PC-3 (cell line): ENCODE measurements around the gene TMEM121B. TPM values are rescaled to one million over a fixed set of nuclear protein-coding genes. Genes with fewer than 3 reads are reported as not detected.

Experiments used
- ATAC-seq: fragments of 200-7000 bp; cut with Tn5 transposase; 2 replicates; pipeline ENCODE4 v1.9.1; 2020; ENCODE audit warnings: mild to moderate bottlenecking, moderate library complexity
- BruUV-seq: library from RNA; stranded (reverse); fragments of 400-500 nt; replicated peaks from 2 replicates; lab custom pipeline; 2021; lab: Mats Ljungman, UMichigan
- CTCF ChIA-PET: fragments of 300-600 bp; sonication (Branson Sonifier 250); formaldehyde crosslinking; loops from one replicate; lab custom pipeline; 2022; ENCODE audit warnings: antibody characterized with exemption; lab: Charles Lee
- POLR2A ChIA-PET: fragments of 300-600 bp; sonication (Branson Sonifier 250); formaldehyde crosslinking; loops from one replicate; lab custom pipeline; 2022; ENCODE audit warnings: antibody characterized with exemption; ENCODE audit not compliant: unreplicated experiment; lab: Charles Lee
- DNase-seq: peaks from one replicate; pipeline ENCODE4 v3.0.0-alpha.2; 2015
- H2AFZ ChIP-seq: fragments of 300-600 bp; sonication (generic); 2 replicates; pipeline ENCODE4 v1.6.0; 2016; ENCODE audit warnings: antibody characterized with exemption, low read length
- H3F3A ChIP-seq: fragments of 300-600 bp; sonication (generic); one replicate; pipeline ENCODE4 v1.6.0; 2017; ENCODE audit warnings: antibody characterized with exemption, low read length, control low read depth, mild to moderate bottlenecking; ENCODE audit not compliant: unreplicated experiment
- H3K27ac ChIP-seq: fragments of 300-600 bp; sonication (generic); 2 replicates; pipeline ENCODE4 v1.5.1; 2016; ENCODE audit warnings: mild to moderate bottlenecking, low read length
- H3K27me3 ChIP-seq: fragments of 300-600 bp; sonication (generic); 2 replicates; pipeline ENCODE4 v1.6.1; 2016; ENCODE audit warnings: low read length, mixed read lengths
- H3K36me3 ChIP-seq: fragments of 300-600 bp; sonication (generic); 2 replicates; pipeline ENCODE4 v1.6.1; 2016; ENCODE audit warnings: low read depth, mixed run types, low read length, mixed read lengths
- H3K4me1 ChIP-seq: fragments of 300-600 bp; sonication (generic); 2 replicates; pipeline ENCODE4 v1.5.1; 2016; ENCODE audit warnings: low read length; ENCODE audit not compliant: insufficient read depth
- H3K4me2 ChIP-seq: fragments of 300-600 bp; sonication (generic); 2 replicates; pipeline ENCODE4 v1.6.0; 2016; ENCODE audit warnings: low read length
- H3K4me3 ChIP-seq: fragments of 300-600 bp; sonication (generic); 2 replicates; pipeline ENCODE4 v1.5.1; 2016; ENCODE audit warnings: mild to moderate bottlenecking, low read length, mixed read lengths
- H3K79me2 ChIP-seq: fragments of 300-600 bp; sonication (generic); 2 replicates; pipeline ENCODE4 v1.6.1; 2017; ENCODE audit warnings: low read length, mixed read lengths
- H3K9ac ChIP-seq: fragments of 300-600 bp; sonication (generic); 2 replicates; pipeline ENCODE4 v1.6.0; 2016; ENCODE audit warnings: mild to moderate bottlenecking, low read length
- H3K9me2 ChIP-seq: fragments of 300-600 bp; sonication (generic); replicated peaks from 2 replicates; pipeline ENCODE4 v1.6.1; 2016; ENCODE audit warnings: mixed run types, low read length, mixed read lengths
- H3K9me3 ChIP-seq: fragments of 300-600 bp; sonication (generic); 2 replicates; pipeline ENCODE4 v1.6.1; 2016; ENCODE audit warnings: low read length, mixed read lengths
- H4K20me1 ChIP-seq: fragments of 300-600 bp; sonication (generic); 2 replicates; pipeline ENCODE4 v1.6.1; 2016; ENCODE audit warnings: low read length, mixed read lengths
- EZH2 ChIP-seq: fragments of 300-600 bp; sonication (generic); IDR thresholded peaks from one replicate; pipeline ENCODE4 v1.6.1; 2017; ENCODE audit warnings: antibody characterized with exemption, mild to moderate bottlenecking, low read length; ENCODE audit not compliant: unreplicated experiment
- EZH2phosphoT487 ChIP-seq: fragments of 300-600 bp; sonication (generic); IDR thresholded peaks from 2 replicates; pipeline ENCODE4 v1.6.1; 2018; ENCODE audit warnings: mild to moderate bottlenecking, antibody characterized with exemption, low read length, borderline replicate concordance
- intact Hi-C: fragments of 100-400 bp; cut with micrococcal nuclease; formaldehyde crosslinking; loops from 2 replicates; pipeline ENCODE4 v1.9.0; 2023
- total RNA-seq: library from RNA; depleted of rRNA; stranded (reverse); fragments of >200 nt; gene quantifications from 2 replicates; pipeline ENCODE4 v1.2.3, GENCODE V29; 2014
- TF ChIP-seq, protein P1 (sequence below): fragments of 300-600 bp; sonication (generic); conservative IDR thresholded peaks from 2 replicates; pipeline ENCODE4 v1.5.1; 2017; ENCODE audit warnings: antibody characterized with exemption, low read depth, mild to moderate bottlenecking, low read length

Gene TMEM121B
- total RNA-seq, 1 experiment from 2014 or later = 0.11 TPM

DNA sequence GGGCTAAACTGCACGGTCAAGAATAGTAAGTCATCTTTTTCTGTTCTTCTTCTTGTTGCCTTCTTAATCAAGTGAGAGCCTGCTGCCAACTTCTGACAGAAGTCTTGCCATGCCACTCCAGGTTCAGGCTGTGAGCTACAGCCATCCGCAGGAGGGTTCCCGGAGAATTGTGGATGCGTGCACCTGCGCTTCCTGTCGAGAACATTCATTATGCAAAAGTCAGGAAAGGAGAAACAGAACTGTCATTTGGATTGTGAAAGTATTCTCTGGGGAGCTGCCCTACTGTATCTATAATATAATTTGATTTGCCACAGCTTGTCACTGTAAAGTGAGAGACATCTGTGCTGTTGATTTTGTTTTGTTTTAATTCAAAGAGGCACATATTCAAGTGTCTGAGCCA lies 24.1 kb downstream of the TMEM121B start:
- H2AFZ ChIP-seq = no peak overlapping the region
- ChIA-PET CTCF (no interaction called here), POLR2A (no interaction called here)
- H3K9me3 ChIP-seq = no peaks in the 10 kb centered on the region
- H3K79me2 ChIP-seq = 0 out of 2 replicates have a peak, but pooled peaks cover under 1% of the 10 kb centered on the region
- H3K9ac ChIP-seq = no peak overlapping the region
- no peaks in the 10 kb centered on the region for H3F3A ChIP-seq
- no peak overlapping the region for H3K4me2 ChIP-seq
- no peak for DNase-seq
- H3K27me3 ChIP-seq = no peaks in the 10 kb centered on the region
- ATAC-seq = no peak
- H4K20me1 ChIP-seq = 0 out of 2 replicates have a peak, but pooled peaks cover 3% of the 10 kb centered on the region
- BruUV-seq = no TSS peak
- H3K4me3 ChIP-seq = no peak overlapping the region
- no peak overlapping the region for H3K27ac ChIP-seq
- no peaks in the 10 kb centered on the region for H3K9me2 ChIP-seq
- TF ChIP-seq, protein P1, sequence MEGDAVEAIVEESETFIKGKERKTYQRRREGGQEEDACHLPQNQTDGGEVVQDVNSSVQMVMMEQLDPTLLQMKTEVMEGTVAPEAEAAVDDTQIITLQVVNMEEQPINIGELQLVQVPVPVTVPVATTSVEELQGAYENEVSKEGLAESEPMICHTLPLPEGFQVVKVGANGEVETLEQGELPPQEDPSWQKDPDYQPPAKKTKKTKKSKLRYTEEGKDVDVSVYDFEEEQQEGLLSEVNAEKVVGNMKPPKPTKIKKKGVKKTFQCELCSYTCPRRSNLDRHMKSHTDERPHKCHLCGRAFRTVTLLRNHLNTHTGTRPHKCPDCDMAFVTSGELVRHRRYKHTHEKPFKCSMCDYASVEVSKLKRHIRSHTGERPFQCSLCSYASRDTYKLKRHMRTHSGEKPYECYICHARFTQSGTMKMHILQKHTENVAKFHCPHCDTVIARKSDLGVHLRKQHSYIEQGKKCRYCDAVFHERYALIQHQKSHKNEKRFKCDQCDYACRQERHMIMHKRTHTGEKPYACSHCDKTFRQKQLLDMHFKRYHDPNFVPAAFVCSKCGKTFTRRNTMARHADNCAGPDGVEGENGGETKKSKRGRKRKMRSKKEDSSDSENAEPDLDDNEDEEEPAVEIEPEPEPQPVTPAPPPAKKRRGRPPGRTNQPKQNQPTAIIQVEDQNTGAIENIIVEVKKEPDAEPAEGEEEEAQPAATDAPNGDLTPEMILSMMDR = no peak
- TF ChIP-seq EZH2 = no peak
- no peak for TF ChIP-seq EZH2phosphoT487
- intact Hi-C loops = no loop called here
- no peaks in the 10 kb centered on the region for H3K4me1 ChIP-seq
- no peaks in the 10 kb centered on the region for H3K36me3 ChIP-seq

DNA sequence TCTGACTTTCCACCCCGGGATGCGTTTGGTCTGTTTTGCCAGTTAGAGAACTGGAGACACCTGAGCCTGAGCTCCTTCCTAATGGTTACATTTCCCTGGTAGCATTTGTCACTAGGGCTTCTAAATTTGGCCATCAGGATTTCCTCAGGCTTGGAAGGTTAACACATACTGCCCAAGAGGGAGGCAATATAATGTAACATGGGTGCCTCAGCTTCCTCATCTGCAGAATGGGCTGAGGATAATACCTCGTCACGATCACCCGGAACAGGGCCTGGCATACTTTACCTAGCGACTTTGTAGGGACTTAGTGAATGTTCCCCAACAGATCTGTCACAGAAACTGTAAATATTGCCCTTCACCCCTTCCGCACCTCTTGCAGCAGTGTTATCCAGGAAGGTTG lies 25.1 kb downstream of the TMEM121B start:
- BruUV-seq = no TSS peak
- ATAC-seq = no peak

DNA sequence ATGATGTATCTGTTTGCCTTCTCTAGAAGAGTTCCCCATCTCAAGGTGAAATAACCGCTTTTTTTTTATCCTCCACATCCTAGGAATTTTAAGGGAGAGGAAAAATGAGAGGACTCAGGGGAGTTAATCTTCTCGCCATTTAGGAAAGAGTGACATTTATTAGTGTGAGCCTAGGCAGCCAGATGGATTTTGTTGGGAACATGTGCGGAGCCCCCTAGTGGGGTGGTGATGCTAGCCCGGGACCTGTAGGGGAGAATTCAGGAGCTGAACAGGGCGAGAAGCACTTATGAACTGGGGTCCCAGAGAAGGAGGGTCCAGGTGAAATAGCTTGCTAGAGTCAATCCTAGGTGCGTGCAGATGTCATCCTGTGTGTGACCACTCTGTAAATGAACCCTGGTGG lies 25.6 kb downstream of the TMEM121B start:
- Histone ChIP-seq H3K9ac (no peak overlapping the region), H4K20me1 (0 out of 2 replicates have a peak, but pooled peaks cover 4% of the 10 kb centered on the region), H2AFZ (no peak overlapping the region), H3K36me3 (no peaks in the 10 kb centered on the region), H3K27me3 (no peaks in the 10 kb centered on the region), H3K79me2 (peaks cover 11% of the 10 kb centered on the region; the same call in 1 of the 2 replicates), H3K4me1 (no peaks in the 10 kb centered on the region), H3K4me2 (no peak overlapping the region), H3F3A (no peaks in the 10 kb centered on the region), H3K9me2 (no peaks in the 10 kb centered on the region), H3K27ac (no peak overlapping the region), H3K9me3 (no peaks in the 10 kb centered on the region), H3K4me3 (no peak overlapping the region)
- TF ChIP-seq EZH2 (no peak), EZH2phosphoT487 (no peak)
- TF ChIP-seq, protein P1 = peak; percentile 40; the same call in 1 of the 2 replicates
- ChIA-PET CTCF (interaction anchor here (0.5 kb wide), 1 partner anchor 45 kb away, joined by 3 read pairs; no protein-coding TSS in a partner anchor), POLR2A (no interaction called here)
- intact Hi-C loops = no loop called here
- BruUV-seq = no TSS peak
- DNase-seq (no peak), ATAC-seq (no peak; the same call in 1 of the 2 replicates)

More for the DNA sequence above, 25.1 kb downstream of the TMEM121B start:
- TF ChIP-seq EZH2phosphoT487 (no peak), EZH2 (no peak)
- TF ChIP-seq, protein P1 = no peak
- Histone ChIP-seq H3K9me2 (no peaks in the 10 kb centered on the region), H4K20me1 (0 out of 2 replicates have a peak, but pooled peaks cover 4% of the 10 kb centered on the region), H3K27me3 (no peaks in the 10 kb centered on the region), H3K9me3 (no peaks in the 10 kb centered on the region), H3K9ac (no peak overlapping the region), H3K79me2 (peaks cover 8% of the 10 kb centered on the region; the same call in 1 of the 2 replicates), H3K27ac (no peak overlapping the region), H2AFZ (no peak overlapping the region), H3K4me3 (no peak overlapping the region), H3K4me1 (no peaks in the 10 kb centered on the region), H3F3A (no peaks in the 10 kb centered on the region), H3K36me3 (no peaks in the 10 kb centered on the region), H3K4me2 (no peak overlapping the region)
- no peak for DNase-seq
- ChIA-PET POLR2A (no interaction called here), CTCF (interaction anchor here (0.5 kb wide), 1 partner anchor 46 kb away, joined by 3 read pairs; no protein-coding TSS in a partner anchor)
- intact Hi-C loops = no loop called here
